GM23248 (cell line): Measurements from ENCODE around the gene DUSP16.

ENCODE experiments used
- EZH2 ChIP-seq: fragments of 200-600 bp; sonication (generic); IDR thresholded peaks from 2 replicates; pipeline ENCODE4 v1.6.1; 2018; ENCODE audit warnings: antibody characterized with exemption, mild to moderate bottlenecking; ENCODE audit not compliant: insufficient read depth, poor library complexity, severe bottlenecking
- EZH2phosphoT487 ChIP-seq: fragments of 200-600 bp; sonication (generic); IDR thresholded peaks from 2 replicates; pipeline ENCODE4 v1.6.1; 2018; ENCODE audit warnings: antibody characterized with exemption, moderate library complexity, mild to moderate bottlenecking, low read depth; ENCODE audit not compliant: insufficient read depth

- TF ChIP-seq EZH2 (no peak), EZH2phosphoT487 (no peak)
These were observed 67.1 kb downstream of the DUSP16 start for GRCh38 chr12:12495536-12495935.
